GM23338 (cell line): ENCODE results near the gene ARPC1A. TPM values are rescaled to one million over a fixed set of nuclear protein-coding genes. Genes with fewer than 3 reads are reported as not detected.

ENCODE experiments used
- CREB1 ChIP-seq: fragments of 250-450 bp; sonication (Bioruptor Pico); IDR thresholded peaks from 2 replicates; pipeline ENCODE4 v1.5.0; 2020; ENCODE audit warnings: low read depth, mild to moderate bottlenecking, moderate library complexity
- ETS1 ChIP-seq: IDR thresholded peaks from 2 replicates; pipeline ENCODE4 v1.6.1; 2016; ENCODE audit warnings: antibody characterized with exemption
- EZH2 ChIP-seq: fragments of 200-600 bp; sonication (generic); IDR thresholded peaks from one replicate; pipeline ENCODE4 v1.8.0; 2017; ENCODE audit warnings: antibody characterized with exemption, mild to moderate bottlenecking, low read depth; ENCODE audit not compliant: unreplicated experiment
- EZH2phosphoT487 ChIP-seq: fragments of 200-600 bp; sonication (generic); IDR thresholded peaks from one replicate; pipeline ENCODE4 v1.8.1; 2018; ENCODE audit warnings: antibody characterized with exemption; ENCODE audit not compliant: unreplicated experiment
- JUNB ChIP-seq: IDR thresholded peaks from one replicate; pipeline ENCODE4 v1.6.1; 2016; ENCODE audit warnings: antibody characterized with exemption; ENCODE audit not compliant: unreplicated experiment
- NANOG ChIP-seq: IDR thresholded peaks from 2 replicates; pipeline ENCODE4 v1.6.1; 2016; ENCODE audit warnings: antibody characterized with exemption, borderline replicate concordance
- POLR2AphosphoS5 ChIP-seq: IDR thresholded peaks from 2 replicates; pipeline ENCODE4 v1.6.1; 2016; ENCODE audit warnings: antibody characterized with exemption, low read depth
- REST ChIP-seq: IDR thresholded peaks from one replicate; pipeline ENCODE4 v1.6.1; 2018; ENCODE audit warnings: antibody characterized with exemption; ENCODE audit not compliant: unreplicated experiment
- ZNF114 ChIP-seq: fragments of 250-450 bp; sonication (Bioruptor Pico); IDR thresholded peaks from 2 replicates; pipeline ENCODE4 v1.5.0; 2020; ENCODE audit warnings: mild to moderate bottlenecking, moderate library complexity
- ZNF331 ChIP-seq: fragments of 250-450 bp; sonication (Bioruptor Pico); IDR thresholded peaks from 2 replicates; pipeline ENCODE4 v1.5.0; 2020; ENCODE audit warnings: low read depth, mild to moderate bottlenecking, moderate library complexity
- ZNF462 ChIP-seq: fragments of 250-450 bp; sonication (Bioruptor Pico); IDR thresholded peaks from 2 replicates; pipeline ENCODE4 v1.5.0; 2020; ENCODE audit warnings: mild to moderate bottlenecking, moderate library complexity
- polyA plus RNA-seq: library from polyadenylated mRNA; unstranded; fragments of >200 nt; fragmentation: Nextera tagmentation; extraction: Ambion mirVana; gene quantifications from 2 replicates; pipeline ENCODE4 v1.2.1, GENCODE V29; 2016
- total RNA-seq: library from RNA; depleted of rRNA; stranded (reverse); fragments of >200 nt; shearing (Covaris generic); gene quantifications from 2 replicates; pipeline ENCODE4 v1.2.3, GENCODE V29; 2014

The ARPC1A gene
- total and polyA plus RNA-seq, 2 experiments from 2014 or later: 108 to 210 TPM

- TF ChIP-seq ZNF462 (CRISPR knock-in tag): no peak
- no peak for TF ChIP-seq ZNF331
- TF ChIP-seq ZNF114 (CRISPR knock-in tag): no peak
- TF ChIP-seq EZH2phosphoT487: no peak
- TF ChIP-seq EZH2: no peak
- TF ChIP-seq CREB1 (CRISPR knock-in tag): no peak
- TF ChIP-seq ETS1: no peak
- TF ChIP-seq NANOG: no peak
- no peak for TF ChIP-seq POLR2AphosphoS5
- TF ChIP-seq REST: no peak
- no peak for TF ChIP-seq JUNB
These were observed 37.1 kb downstream of the ARPC1A start (continued) for GRCh38 chr7:99362801-99363200.
